Activated CD8-positive, alpha-beta memory T cell treated with anti-CD3 and anti-CD28 coated beads for 36 hours (primary cell): ENCODE results near the gene SHANK2. TPM values are rescaled to one million over a fixed set of nuclear protein-coding genes. Genes with fewer than 3 reads are reported as not detected.
"Not testable (repeated sequence)": the region's sequence is repeated elsewhere in the genome, so short reads cannot be mapped to it uniquely, and the experiment has no call there.

Experiments used
- CTCF ChIA-PET: fragments of 350-600 bp; sonication (Branson Sonifier 250); formaldehyde crosslinking; loops from one replicate; lab custom pipeline; 2021; ENCODE audit warnings: antibody characterized with exemption; lab: Charles Lee
- POLR2A ChIA-PET: fragments of 350-600 bp; sonication (Branson Sonifier 250); formaldehyde crosslinking; loops from one replicate; lab custom pipeline; 2021; ENCODE audit warnings: antibody characterized with exemption; lab: Charles Lee
- total RNA-seq, 2 experiments: library from RNA; stranded (reverse); gene quantifications; one replicate each; pipeline ENCODE4 v1.2.3, GENCODE V29; 2021

The SHANK2 gene
- total RNA-seq, 2 experiments from 2014 or later = not detected

- POLR2A ChIA-PET = no interaction called here
- CTCF ChIA-PET = no interaction called here
These were observed 4.7 kb downstream of the SHANK2 start for GRCh38 chr11:71247551-71248250.

GRCh38 chr11:71246559-71246958, 5.8 kb downstream of the SHANK2 start:
- ChIA-PET POLR2A (no interaction called here), CTCF (no interaction called here)

GRCh38 chr11:71245601-71246391, 6.6 kb downstream of the SHANK2 start:
- POLR2A ChIA-PET = no interaction called here
- CTCF ChIA-PET = no interaction called here

GRCh38 chr11:71244116-71244810, 8.1 kb downstream of the SHANK2 start:
- CTCF ChIA-PET = no interaction called here
- POLR2A ChIA-PET = no interaction called here

- CTCF ChIA-PET = no interaction called here
These were observed 10.0 kb downstream of the SHANK2 start for GRCh38 chr11:71242391-71242790.

GRCh38 chr11:71241721-71242259, 10.6 kb downstream of the SHANK2 start:
- ChIA-PET CTCF (no interaction called here), POLR2A (no interaction called here)

More at GRCh38 chr11:71242391-71242790, 10.0 kb downstream of the SHANK2 start:
- POLR2A ChIA-PET = no interaction called here

- CTCF ChIA-PET = no interaction called here
- POLR2A ChIA-PET = no interaction called here
These were observed 11.3 kb downstream of the SHANK2 start for GRCh38 chr11:71240865-71241691.

- ChIA-PET CTCF (no interaction called here), POLR2A (no interaction called here)
These were observed 12.2 kb downstream of the SHANK2 start for GRCh38 chr11:71240061-71240690.

- ChIA-PET CTCF (no interaction called here), POLR2A (no interaction called here)
These were observed 12.8 kb downstream of the SHANK2 start for GRCh38 chr11:71239581-71239980.

GRCh38 chr11:71238941-71239340, 13.4 kb downstream of the SHANK2 start:
- CTCF ChIA-PET = no interaction called here
- POLR2A ChIA-PET = no interaction called here

GRCh38 chr11:71238285-71238875, 14.0 kb downstream of the SHANK2 start:
- POLR2A ChIA-PET = no interaction called here
- CTCF ChIA-PET = no interaction called here

- ChIA-PET CTCF (no interaction called here), POLR2A (no interaction called here)
These were observed 14.5 kb downstream of the SHANK2 start for GRCh38 chr11:71237853-71238252.

- ChIA-PET POLR2A (no interaction called here), CTCF (no interaction called here)
These were observed 15.4 kb downstream of the SHANK2 start for GRCh38 chr11:71236836-71237475.

GRCh38 chr11:71235719-71236118, 16.7 kb downstream of the SHANK2 start:
- ChIA-PET CTCF (no interaction called here), POLR2A (no interaction called here)

- CTCF ChIA-PET, POLR2A ChIA-PET: not testable (repeated sequence)
These were observed 18.2 kb downstream of the SHANK2 start for GRCh38 chr11:71233896-71234852.

GRCh38 chr11:71232364-71232763, 20.0 kb downstream of the SHANK2 start:
- POLR2A ChIA-PET = no interaction called here
- CTCF ChIA-PET = no interaction called here

GRCh38 chr11:71228961-71229360, 23.4 kb downstream of the SHANK2 start:
- ChIA-PET CTCF (no interaction called here), POLR2A (no interaction called here)
